ENCODE results near the gene YES1. TPM values are rescaled to one million over a fixed set of nuclear protein-coding genes. Genes with fewer than 3 reads are reported as not detected.

YES1 gene
- total RNA-seq, 2 donors from 2014 or later, result 88.5 to 116 TPM

DNA sequence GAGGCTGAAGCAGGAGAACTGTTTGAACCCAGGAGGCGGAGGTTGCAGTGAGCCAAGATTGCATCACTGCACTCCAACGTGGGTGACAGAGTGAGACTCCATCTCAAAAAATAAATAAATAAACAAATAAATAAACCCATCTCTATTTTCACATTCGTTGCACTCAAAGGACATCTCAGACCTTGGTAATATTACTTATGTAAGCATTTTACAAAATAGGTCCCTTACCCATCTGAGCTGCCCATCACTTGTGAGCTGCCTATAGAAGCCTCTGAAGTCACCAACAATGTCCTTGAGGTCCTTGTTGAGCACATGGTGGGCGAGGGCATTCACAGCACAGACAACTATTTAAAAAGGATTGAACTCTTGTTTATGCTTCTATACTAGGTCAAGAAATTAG, 115.0 kb downstream of the YES1 start:
- no peaks in the 10 kb centered on the region for H3K36me3 ChIP-seq

DNA sequence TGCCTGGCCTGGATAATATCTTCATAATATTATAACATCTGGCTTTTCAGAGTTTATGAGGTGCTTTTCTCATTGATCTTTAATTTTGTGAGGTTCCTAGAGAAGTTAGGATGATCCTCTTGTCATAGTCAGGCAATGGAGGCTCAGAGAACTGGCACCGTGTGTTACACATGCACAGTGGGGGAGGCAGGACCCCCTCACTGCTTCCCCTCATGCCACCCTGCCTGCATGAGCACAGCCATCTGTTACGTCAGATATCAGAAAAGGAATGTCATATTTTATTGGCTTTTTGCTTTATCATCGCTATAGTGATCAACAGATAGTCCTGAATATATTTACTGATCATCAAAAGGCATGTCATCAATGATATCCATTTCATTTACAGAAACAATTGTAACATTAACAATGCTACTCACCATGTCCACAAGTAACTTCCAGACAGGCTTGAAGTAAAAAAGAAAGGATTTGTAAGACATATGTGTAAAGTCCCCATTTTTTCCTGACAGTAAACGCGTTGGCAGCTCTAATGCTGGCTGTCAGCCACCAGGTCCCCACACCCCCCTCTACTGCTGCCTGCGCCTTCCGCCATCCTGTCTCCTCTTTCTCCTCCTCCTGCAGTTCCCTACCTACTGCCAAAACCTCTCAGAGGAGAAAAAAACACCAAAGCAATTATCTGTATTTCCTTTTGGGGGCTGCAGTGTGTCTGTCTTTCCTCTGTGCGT, 118.4 kb downstream of the YES1 start:
- intact Hi-C loops (cut with DNase I), result no loop called here
- DNase-seq (ENCODE audit: low spot score), result no peak
- H3K4me1 ChIP-seq (replicated peaks), result no peaks in the 10 kb centered on the region
- no peaks in the 10 kb centered on the region for H3K9me3 ChIP-seq
- no peak overlapping the region for H3K27ac ChIP-seq
- no peak overlapping the region for H3K4me3 ChIP-seq
- 37% methylated on average over 8 of the region's 8 CpGs for whole genome bisulfite sequencing
- H3K27me3 ChIP-seq (replicated peaks; ENCODE audit: insufficient read depth), result no peaks in the 10 kb centered on the region
- no peaks in the 10 kb centered on the region for H3K36me3 ChIP-seq
- TF ChIP-seq, protein P1, sequence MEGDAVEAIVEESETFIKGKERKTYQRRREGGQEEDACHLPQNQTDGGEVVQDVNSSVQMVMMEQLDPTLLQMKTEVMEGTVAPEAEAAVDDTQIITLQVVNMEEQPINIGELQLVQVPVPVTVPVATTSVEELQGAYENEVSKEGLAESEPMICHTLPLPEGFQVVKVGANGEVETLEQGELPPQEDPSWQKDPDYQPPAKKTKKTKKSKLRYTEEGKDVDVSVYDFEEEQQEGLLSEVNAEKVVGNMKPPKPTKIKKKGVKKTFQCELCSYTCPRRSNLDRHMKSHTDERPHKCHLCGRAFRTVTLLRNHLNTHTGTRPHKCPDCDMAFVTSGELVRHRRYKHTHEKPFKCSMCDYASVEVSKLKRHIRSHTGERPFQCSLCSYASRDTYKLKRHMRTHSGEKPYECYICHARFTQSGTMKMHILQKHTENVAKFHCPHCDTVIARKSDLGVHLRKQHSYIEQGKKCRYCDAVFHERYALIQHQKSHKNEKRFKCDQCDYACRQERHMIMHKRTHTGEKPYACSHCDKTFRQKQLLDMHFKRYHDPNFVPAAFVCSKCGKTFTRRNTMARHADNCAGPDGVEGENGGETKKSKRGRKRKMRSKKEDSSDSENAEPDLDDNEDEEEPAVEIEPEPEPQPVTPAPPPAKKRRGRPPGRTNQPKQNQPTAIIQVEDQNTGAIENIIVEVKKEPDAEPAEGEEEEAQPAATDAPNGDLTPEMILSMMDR (IDR thresholded peaks at IDR 0.05), result no peak
- TF ChIP-seq POLR2AphosphoS5 (IDR thresholded peaks at IDR 0.05), result no peak
- TF ChIP-seq POLR2A (IDR thresholded peaks at IDR 0.05), result no peak

More for the DNA sequence above, 115.0 kb downstream of the YES1 start:
- no peaks in the 10 kb centered on the region for H3K4me1 ChIP-seq (replicated peaks)
- DNase-seq (ENCODE audit: low spot score), result no peak
- 96% methylated on average over 4 of the region's 4 CpGs for WGBS
- H3K27ac ChIP-seq, result no peak overlapping the region
- H3K9me3 ChIP-seq, result no peaks in the 10 kb centered on the region
- intact Hi-C loops (cut with DNase I), result no loop called here
- H3K4me3 ChIP-seq, result no peak overlapping the region
- H3K27me3 ChIP-seq (replicated peaks; ENCODE audit: insufficient read depth), result no peaks in the 10 kb centered on the region
- TF ChIP-seq POLR2A (IDR thresholded peaks at IDR 0.05), result no peak
- no peak for TF ChIP-seq POLR2AphosphoS5 (IDR thresholded peaks at IDR 0.05)
- TF ChIP-seq, protein P1 (IDR thresholded peaks at IDR 0.05), result no peak

DNA sequence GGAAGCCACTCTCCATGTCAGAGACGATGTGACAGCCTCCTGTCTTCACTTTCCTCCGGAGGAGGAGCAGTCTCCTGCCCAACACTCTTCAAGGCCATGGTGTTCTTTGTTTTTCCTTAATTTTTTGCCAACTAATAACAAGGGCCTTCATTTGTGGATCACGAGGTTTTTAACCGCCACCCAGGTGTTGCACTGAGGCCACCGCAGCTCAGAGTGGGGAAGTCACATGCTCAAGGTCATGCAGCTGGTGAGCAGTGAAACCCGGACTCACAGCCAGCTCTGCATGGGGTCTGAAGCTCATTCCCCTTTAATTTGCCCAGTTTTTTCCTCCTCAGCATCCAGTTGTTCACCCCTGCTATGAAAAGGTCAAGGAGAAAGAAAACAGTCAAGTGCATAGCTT, 119.2 kb downstream of the YES1 start:
- intact Hi-C loops (cut with DNase I), result no loop called here

DNA sequence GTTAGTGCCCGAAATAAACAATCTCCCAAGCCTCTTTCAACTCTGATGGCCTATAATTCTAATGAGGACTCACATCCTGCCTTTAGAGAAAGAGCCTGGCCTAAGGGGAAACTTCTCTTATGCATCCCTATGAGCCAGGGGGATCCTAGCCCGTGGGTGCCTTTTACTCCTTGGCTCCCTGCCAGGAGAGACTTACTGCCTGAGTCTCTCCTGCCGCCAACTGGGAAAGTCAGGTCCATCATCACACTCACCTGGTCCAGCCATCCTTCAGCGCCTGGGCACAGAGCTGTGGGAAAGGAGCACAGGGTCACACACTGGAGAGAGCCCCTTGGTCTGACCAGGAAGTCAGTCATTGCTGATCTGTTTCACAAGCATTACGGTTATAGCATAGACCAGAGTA, 123.7 kb downstream of the YES1 start:
- Histone ChIP-seq H3K4me1 (replicated peaks) (no peaks in the 10 kb centered on the region), H3K27me3 (replicated peaks; ENCODE audit: insufficient read depth) (no peaks in the 10 kb centered on the region), H3K27ac (no peak overlapping the region), H3K9me3 (no peaks in the 10 kb centered on the region), H3K4me3 (no peak overlapping the region), H3K36me3 (no peaks in the 10 kb centered on the region)
- 70% methylated on average over 5 of the region's 5 CpGs for WGBS
- intact Hi-C loops (cut with DNase I), result no loop called here
- no peak for DNase-seq (ENCODE audit: low spot score)
- TF ChIP-seq POLR2AphosphoS5 (IDR thresholded peaks at IDR 0.05), result no peak
- TF ChIP-seq POLR2A (IDR thresholded peaks at IDR 0.05), result no peak
- TF ChIP-seq, protein P1 (IDR thresholded peaks at IDR 0.05), result no peak

More for the DNA sequence above, 119.2 kb downstream of the YES1 start:
- H3K36me3 ChIP-seq, result no peaks in the 10 kb centered on the region
- H3K27ac ChIP-seq, result no peak overlapping the region
- DNase-seq (ENCODE audit: low spot score), result no peak
- no peak overlapping the region for H3K4me3 ChIP-seq
- H3K9me3 ChIP-seq, result no peaks in the 10 kb centered on the region
- 85% methylated on average over 6 of the region's 6 CpGs for WGBS
- H3K4me1 ChIP-seq (replicated peaks), result no peaks in the 10 kb centered on the region
- no peak for TF ChIP-seq POLR2A (IDR thresholded peaks at IDR 0.05)
- TF ChIP-seq POLR2AphosphoS5 (IDR thresholded peaks at IDR 0.05), result no peak
- TF ChIP-seq, protein P1 (IDR thresholded peaks at IDR 0.05), result no peak
- no peaks in the 10 kb centered on the region for H3K27me3 ChIP-seq (replicated peaks; ENCODE audit: insufficient read depth)

Measured in prostate gland (tissue), 2 donors.